ENCODE data around the gene KCTD15. TPM values are rescaled to one million over a fixed set of nuclear protein-coding genes. Genes with fewer than 3 reads are reported as not detected.

KCTD15 gene
- total RNA-seq, 1 experiment from 2014 or later: 59.9 TPM

GRCh38 chr19:33811736-33812387 is 15.2 kb downstream of the KCTD15 start:
- no peaks in the 10 kb centered on the region for H4K20me1 ChIP-seq (ENCODE audit: control insufficient read depth, insufficient read depth, insufficient read length)
- no peak overlapping the region for H2BK12ac ChIP-seq (ENCODE audit: insufficient read length, low read depth, low read length)
- H3K79me2 ChIP-seq (ENCODE audit: insufficient read depth, low read length): no peaks in the 10 kb centered on the region
- H2BK120ac ChIP-seq (ENCODE audit: low read depth, low read length, poor library complexity, severe bottlenecking): no peak overlapping the region
- H2AFZ ChIP-seq (ENCODE audit: low read length): no peak overlapping the region
- H3K4me1 Mint-ChIP-seq: peaks cover 2 to 3% of the 10 kb centered on the region in 2 experiments; a peak in 3 of 4 replicates
- H3K4me1 ChIP-seq (ENCODE audit: insufficient read depth, low read length): no peaks in the 10 kb centered on the region
- H3K23me2 ChIP-seq (ENCODE audit: insufficient read length, low read depth, low read length, poor library complexity, severe bottlenecking): no peaks in the 10 kb centered on the region
- H3K9ac ChIP-seq (ENCODE audit: extremely low read depth, insufficient read length, low read length): no peak overlapping the region
- no peak overlapping the region for H3K4ac ChIP-seq (ENCODE audit: low read depth, low read length)
- no peak for TF ChIP-seq CTCF (conservative IDR thresholded peaks at IDR 0.05)
- no peak overlapping the region for H2BK15ac ChIP-seq (ENCODE audit: low read depth, low read length)
- H3T11ph ChIP-seq (ENCODE audit: low read length): no peak overlapping the region
- no peak for DNase-seq
- no peak overlapping the region for H4K5ac ChIP-seq (ENCODE audit: insufficient read length, low read depth, low read length)
- no peak overlapping the region for H3K14ac ChIP-seq (ENCODE audit: insufficient read depth, low read length)
- H4K8ac ChIP-seq (replicated peaks; ENCODE audit: insufficient read length, low read depth, low read length): no peak overlapping the region
- H3K27ac ChIP-seq (ENCODE audit: insufficient read length, low read depth, low read length): no peak overlapping the region
- H2BK20ac ChIP-seq (ENCODE audit: low read depth, low read length, poor library complexity, severe bottlenecking): no peak overlapping the region
- H2AK5ac ChIP-seq (ENCODE audit: insufficient read length, low read length): no peak overlapping the region
- no peaks in the 10 kb centered on the region for H3K27me3 ChIP-seq (ENCODE audit: insufficient read depth, low read length)
- H3K18ac ChIP-seq (ENCODE audit: insufficient read length, low read depth, low read length): no peak overlapping the region
- no peaks in the 10 kb centered on the region for H3K9me3 Mint-ChIP-seq
- H2BK5ac ChIP-seq (ENCODE audit: insufficient read length, low read length): no peak overlapping the region
- no peaks in the 10 kb centered on the region for H3K79me1 ChIP-seq (ENCODE audit: insufficient read depth, low read depth, low read length, poor library complexity, severe bottlenecking)
- no peak overlapping the region for H4K91ac ChIP-seq (ENCODE audit: insufficient read length, low read depth, low read length)
- no peak overlapping the region for H3K4me3 Mint-ChIP-seq
- H3K9me3 ChIP-seq (ENCODE audit: control insufficient read depth, low read depth, low read length): no peaks in the 10 kb centered on the region
- H3K27ac Mint-ChIP-seq: peak overlapping the region in 1 of 3 experiments; percentile 88; a peak in 1 of 7 replicates
- H3K56ac ChIP-seq (ENCODE audit: insufficient read length, low read depth, low read length): no peak overlapping the region
- H3K27me3 Mint-ChIP-seq (ENCODE audit: low read depth): no peaks in the 10 kb centered on the region
- peaks cover 10 to 67% (median 51%) of the 10 kb centered on the region in 3 experiments for H3K36me3 Mint-ChIP-seq (ENCODE audit: insufficient read depth in 1 of 3, low read depth in 3 of 3)
- H3K23ac ChIP-seq (ENCODE audit: insufficient read length, low read depth, low read length): no peak overlapping the region
- no CpG with 5 or more reads among the region's 14 CpGs for WGBS (ENCODE audit: extremely low coverage, insufficient read length, low lambda C conversion rate)
- H3K4me2 ChIP-seq (ENCODE audit: insufficient read depth, insufficient read length, low read length): no peak overlapping the region

Measured in H9 (cell line).